GM21717 (cell line): ENCODE measurements around the gene ATP1A1.

Experiments used
- ATAC-seq: cut with Tn5 transposase; IDR thresholded peaks from one replicate; pipeline ENCODE4 v1.9.1; 2021; ENCODE audit warnings: mild to moderate bottlenecking, moderate library complexity; ENCODE audit not compliant: unreplicated experiment

ATP1A1 gene

DNA sequence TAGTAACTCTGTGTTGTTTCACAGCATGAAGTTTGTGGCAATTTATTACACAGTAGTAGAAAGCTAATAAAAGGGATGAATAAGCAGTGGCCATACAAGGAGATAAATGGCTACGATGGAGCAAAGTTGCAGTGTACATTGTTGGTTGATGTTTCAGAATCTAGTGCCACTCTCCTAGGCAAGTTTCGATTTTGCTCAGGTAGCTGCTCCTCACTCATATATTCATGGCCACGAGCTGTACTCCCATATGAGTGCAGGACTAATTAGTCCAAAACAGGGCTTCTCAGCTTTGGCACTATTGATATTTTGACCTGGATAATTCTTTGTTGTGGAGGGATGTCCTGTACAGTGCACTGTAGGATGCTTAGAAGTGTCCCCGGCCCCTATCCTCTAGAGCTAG is 30.0 kb upstream of the ATP1A1 start:
- no peak for ATAC-seq

- ATAC-seq = no peak
Measured at GRCh38 chr1:116345011-116345410, 28.0 kb upstream of the ATP1A1 start.

GRCh38 chr1:116345843-116346242 is 27.2 kb upstream of the ATP1A1 start:
- no peak for ATAC-seq

DNA sequence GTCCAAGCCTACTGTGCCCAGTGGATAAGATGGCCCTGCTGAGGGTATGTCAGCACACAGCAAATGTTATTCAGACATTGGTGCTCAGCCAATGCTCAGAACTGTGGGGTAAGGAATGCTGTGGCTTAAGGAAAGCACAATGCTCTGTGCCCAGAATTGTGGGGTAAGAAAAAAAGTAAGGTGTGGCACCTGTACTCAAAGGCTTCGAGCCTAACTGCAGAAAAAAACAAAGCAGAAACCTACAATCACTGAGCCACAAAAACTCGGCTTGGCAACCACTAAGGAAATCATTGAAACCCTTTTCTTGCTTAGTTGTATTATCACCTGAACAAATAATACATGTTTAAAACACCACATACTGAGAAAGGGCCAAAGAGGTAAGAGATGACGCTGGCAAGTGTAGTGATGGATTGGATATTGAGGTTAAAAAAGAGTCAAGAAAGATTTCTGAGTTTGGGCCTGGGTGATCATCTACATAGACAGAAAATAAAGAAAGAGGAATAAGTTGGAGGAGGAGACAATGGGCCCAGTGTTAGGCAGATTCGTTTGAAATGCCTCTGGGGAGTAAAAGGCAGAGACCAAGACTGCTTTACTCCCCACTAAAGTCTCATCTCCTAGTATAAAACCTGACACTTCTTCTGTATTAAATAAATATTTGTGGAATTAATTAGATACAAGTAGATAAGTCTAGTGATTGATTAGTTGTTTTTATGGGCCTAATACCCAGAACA is 25.9 kb upstream of the ATP1A1 start:
- ATAC-seq = no peak

DNA sequence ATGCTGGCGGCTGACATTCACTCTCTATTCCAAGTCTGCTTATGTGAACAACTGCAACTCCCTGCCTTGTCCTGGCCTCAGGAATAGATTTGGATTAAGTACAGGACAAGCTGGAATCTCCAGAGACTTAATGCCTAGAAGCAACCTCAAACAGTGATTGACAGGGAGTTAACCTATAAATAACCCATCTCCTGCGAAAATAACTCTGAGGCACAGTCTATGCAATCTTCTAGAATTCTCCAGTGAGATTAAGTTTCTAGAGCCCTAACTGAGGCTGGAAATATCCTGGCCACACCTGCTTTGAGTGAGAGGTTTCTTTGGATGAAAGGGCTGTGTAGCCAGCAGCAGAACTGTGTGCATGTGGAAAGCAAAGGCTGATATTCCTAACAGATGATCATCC is 25.3 kb upstream of the ATP1A1 start:
- ATAC-seq = no peak

- no peak for ATAC-seq
Measured at GRCh38 chr1:116350097-116350645, 22.9 kb upstream of the ATP1A1 start.

GRCh38 chr1:116351914-116352313 is 21.1 kb upstream of the ATP1A1 start:
- ATAC-seq = no peak

DNA sequence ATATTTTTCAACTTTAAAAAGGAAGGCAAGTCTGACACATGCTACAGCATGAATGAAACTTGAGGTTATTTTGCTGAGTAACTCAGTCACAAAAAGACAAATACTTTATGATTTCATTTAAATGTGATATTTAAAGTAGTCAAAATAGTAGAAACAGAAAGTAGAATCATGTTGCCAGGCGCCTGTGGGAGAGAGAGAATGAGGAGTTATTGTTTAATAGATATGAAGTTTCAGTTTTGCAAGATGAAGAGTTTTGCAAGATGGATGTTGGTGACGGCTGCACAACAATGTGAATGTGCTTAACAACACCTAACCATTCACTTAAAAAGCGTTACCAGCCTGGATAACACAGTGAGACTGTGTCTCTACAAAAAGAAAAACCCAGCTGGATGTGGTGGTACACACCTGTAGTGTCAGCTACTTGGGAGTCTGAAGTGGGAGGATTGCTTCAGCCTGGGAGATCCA is 20.7 kb upstream of the ATP1A1 start:
- no peak for ATAC-seq

DNA sequence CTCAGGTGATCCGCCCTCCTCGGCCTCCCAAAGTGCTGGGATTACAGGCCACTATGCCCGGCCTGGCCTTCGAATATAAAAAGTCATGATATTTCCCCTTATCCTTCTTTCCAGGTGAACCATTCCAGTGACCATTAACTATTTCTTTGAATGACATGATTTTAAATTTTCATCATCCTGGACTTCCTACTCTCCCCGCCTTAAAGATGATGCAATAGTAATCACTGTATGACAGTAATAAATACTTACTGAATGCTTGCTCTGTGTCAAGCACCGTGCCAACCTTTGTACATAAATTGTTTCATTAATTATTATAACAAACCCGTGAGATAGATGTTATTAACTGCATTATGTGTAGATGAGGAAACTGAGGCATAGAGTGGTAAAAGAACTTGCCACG is 19.9 kb upstream of the ATP1A1 start:
- no peak for ATAC-seq

- no peak for ATAC-seq
Measured at GRCh38 chr1:116356067-116356466, 17.0 kb upstream of the ATP1A1 start.

DNA sequence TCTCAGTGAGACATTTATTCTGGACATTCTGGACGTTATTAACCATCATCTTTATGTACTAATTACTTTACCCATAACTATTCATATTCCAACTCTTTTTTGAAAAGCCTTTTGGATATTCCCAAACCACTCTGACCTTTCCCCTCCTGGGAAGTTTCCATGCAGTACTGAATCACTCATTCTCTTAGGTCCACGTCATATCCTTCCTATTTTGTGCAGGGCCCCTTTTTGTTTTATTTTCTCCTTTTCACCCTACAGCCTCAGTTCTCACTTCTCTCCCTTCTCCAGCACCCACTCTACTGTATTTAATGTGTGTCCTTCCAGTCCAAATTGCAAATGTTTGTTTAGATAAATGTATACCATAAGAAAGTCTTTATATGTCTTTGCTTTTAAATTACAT is 16.4 kb upstream of the ATP1A1 start:
- ATAC-seq = no peak

DNA sequence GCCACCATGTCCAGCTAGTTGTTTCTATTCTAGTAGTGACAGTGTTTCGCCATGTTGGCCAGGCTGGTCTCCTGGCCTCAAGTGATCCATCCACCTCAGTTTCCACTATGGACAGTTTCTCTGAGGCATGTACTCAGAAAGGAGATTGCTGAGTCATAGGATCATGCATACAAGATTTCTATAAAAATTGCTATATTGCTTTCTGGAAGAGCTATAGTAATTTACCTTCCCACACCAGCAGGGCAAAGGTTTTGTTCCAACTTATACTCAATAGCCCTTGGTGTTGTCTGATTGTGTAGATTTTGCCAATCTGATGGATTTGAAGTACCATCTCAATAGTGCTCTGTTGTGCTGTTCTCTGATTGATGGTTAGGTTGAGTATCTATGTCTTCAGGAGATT is 15.6 kb upstream of the ATP1A1 start:
- ATAC-seq = no peak

DNA sequence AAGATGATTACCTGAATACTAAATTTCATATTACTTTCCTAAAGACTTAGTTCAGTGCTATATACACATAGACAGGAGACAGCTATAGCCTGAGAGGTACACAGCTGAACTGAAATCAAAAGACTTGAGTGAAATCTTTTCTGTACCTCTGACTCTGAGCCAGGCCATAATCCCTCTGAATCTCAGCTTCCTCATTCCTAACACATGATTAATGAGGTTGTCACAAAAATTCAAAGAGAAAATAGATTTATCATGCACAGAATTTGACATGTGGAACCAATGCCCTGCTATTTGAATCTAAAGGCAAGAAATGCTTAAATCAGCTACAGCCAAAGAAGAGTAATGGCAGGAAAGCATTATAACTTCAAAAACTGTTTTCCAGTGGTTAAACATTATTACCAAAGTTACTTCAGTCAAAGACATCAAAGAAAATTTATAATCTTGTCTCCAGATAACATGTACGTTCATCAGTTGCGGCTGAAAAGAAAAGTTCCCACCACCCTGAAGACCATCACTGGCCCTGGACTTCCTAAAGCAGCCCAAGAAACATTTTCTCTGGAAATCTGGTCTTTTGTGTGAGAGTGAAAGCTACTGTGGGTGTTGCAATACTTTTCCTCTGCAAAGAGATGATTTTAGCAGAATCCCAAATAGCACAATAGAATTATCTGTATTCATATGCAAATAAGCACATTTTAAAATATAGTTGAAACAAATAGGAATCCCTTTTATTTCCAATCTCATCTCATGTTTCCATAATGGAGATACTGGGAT is 13.8 kb upstream of the ATP1A1 start:
- no peak for ATAC-seq

DNA sequence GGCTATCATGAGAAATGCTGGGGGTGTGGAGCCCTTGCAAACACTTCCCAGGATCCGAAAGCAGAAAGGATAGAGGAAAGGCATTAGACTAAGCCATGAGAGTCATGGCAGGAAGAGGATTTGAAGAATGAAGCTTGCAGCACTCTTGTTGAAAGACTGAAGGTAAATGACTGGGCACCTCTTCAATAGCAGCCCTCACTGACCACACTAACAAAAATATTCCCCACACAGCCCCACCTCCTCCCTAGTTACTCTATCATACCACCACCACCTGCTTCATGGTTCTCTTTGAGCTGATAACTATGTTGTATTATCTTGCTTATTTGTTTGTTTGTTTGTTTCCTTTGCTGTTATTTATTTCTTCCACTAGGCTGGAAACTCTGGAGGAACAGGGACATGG is 13.2 kb upstream of the ATP1A1 start:
- no peak for ATAC-seq

DNA sequence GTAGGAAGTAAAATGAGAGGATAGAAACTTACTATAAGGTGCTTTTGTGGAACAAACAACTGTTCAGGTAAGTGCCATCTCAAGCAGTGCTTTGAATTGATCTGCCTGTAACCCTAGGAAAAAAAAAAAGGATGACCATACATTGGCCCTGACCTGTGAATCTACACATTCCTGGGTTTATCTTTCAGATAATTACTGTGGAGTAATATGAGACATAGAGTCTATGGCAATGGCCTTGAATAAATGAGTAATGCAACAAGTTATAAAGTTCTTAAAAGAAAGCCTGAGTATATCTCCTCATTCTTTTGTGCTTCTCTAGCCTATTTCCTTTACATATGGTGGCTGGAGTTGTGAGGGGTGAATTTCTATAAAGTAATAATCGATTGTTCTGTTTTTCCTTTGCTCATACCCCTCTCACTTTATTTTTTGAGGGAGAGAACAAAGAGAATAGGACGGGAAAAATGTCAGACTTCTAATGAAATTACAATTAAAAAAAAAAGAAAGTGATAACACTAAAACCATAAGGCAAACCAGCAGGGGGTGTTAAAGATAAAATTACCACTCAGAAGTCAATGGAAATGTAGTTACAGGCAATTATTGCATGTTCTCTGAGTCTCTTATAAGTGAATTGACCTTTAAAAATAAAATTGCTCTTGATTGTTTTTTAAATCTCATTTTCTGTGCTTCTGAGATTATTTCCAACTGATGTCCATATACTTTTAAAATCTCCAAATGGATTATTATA is 12.4 kb upstream of the ATP1A1 start:
- no peak for ATAC-seq

GRCh38 chr1:116361648-116362047 is 11.4 kb upstream of the ATP1A1 start:
- no peak for ATAC-seq

DNA sequence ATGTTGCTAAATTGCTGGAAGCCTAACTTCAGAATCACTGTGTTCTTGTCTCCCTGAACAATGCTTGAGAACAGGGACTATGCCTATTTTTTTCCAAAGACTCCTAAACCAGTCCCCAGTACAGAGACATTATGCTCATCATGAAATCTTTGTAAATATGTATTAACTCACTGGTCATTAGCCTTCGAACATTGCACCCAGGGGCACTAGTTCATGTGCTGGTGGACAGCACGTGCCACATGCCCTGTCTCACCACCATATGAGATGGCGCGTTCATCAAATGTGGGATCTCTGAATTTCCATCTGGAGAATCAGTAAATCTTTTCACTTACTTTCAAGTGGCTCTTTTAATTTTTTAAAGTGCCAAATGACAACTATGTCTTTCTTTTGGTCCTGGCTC is 11.0 kb upstream of the ATP1A1 start:
- ATAC-seq = no peak

GRCh38 chr1:116365353-116365780 is 7.7 kb upstream of the ATP1A1 start:
- ATAC-seq = no peak

GRCh38 chr1:116365857-116366256 is 7.2 kb upstream of the ATP1A1 start:
- no peak for ATAC-seq

DNA sequence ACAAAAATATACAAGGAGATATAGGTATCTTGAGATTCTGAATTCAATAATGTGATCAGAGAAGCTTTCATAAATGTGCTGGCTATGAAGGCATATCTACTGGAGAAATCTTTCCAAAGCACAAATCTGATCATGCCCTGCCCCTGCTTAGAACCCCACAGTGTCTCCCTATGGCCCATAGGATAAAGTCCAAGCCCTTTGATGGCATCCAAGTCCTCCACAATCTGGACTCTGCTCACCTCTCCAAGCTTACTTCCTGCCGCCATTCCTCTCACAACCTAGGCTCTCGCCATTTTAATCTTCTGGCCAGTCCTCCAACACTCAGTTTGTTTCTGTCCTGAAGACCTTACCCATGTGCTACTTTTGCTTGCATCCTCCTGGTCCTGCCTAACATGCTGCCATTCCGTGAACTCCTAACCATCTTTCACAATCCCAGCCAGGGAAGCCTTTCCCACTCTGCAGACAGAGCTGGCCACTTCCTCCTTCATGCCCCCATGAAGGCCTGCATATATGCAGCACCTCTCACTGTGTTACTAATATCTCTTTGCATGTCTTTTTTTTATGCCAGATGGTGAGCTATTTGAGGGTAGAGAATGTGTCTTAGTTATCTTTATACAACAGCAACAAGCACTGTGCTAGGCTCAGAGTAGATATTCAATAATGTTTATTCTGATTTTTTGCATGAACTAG is 5.6 kb upstream of the ATP1A1 start:
- no peak for ATAC-seq

GRCh38 chr1:116368241-116368640 is 4.8 kb upstream of the ATP1A1 start:
- no peak for ATAC-seq
